ACC112 (cell line): ENCODE data around the gene TMEM120B.

Source experiments
- H2AFZ ChIP-seq: fragments of 200-600 bp; sonication (generic); one replicate; pipeline ENCODE4 v1.6.0; 2017; ENCODE audit warnings: antibody characterized with exemption, low read length; ENCODE audit not compliant: unreplicated experiment
- H3K27ac ChIP-seq: fragments of 200-600 bp; sonication (generic); 2 replicates; pipeline ENCODE4 v1.5.1; 2014; ENCODE audit warnings: low read depth, mild to moderate bottlenecking, antibody characterized with exemption, low read length, moderate library complexity
- H3K27me3 ChIP-seq: fragments of 200-600 bp; sonication (generic); 2 replicates; pipeline ENCODE4 v1.6.1; 2014; ENCODE audit warnings: mild to moderate bottlenecking, antibody characterized with exemption, low read length, moderate library complexity, mixed read lengths; ENCODE audit not compliant: insufficient read depth
- H3K36me3 ChIP-seq: fragments of 200-600 bp; sonication (generic); 2 replicates; pipeline ENCODE4 v1.6.1; 2016; ENCODE audit warnings: mild to moderate bottlenecking, antibody characterized with exemption, low read length, moderate library complexity, mixed read lengths; ENCODE audit not compliant: insufficient read depth
- H3K4me1 ChIP-seq: fragments of 200-600 bp; sonication (generic); one replicate; pipeline ENCODE4 v1.6.1; 2016; ENCODE audit warnings: low read length, mixed read lengths; ENCODE audit not compliant: insufficient read depth, unreplicated experiment, control insufficient read depth
- H3K4me3 ChIP-seq: fragments of 200-600 bp; sonication (generic); 2 replicates; pipeline ENCODE4 v1.5.1; 2014; ENCODE audit warnings: mild to moderate bottlenecking, low read depth, low read length
- H3K79me2 ChIP-seq: fragments of 200-600 bp; sonication (generic); one replicate; pipeline ENCODE4 v1.6.0; 2016; ENCODE audit warnings: low read length; ENCODE audit not compliant: control insufficient read depth, unreplicated experiment, insufficient read depth

Gene TMEM120B

GRCh38 chr12:121830588-121831265 lies 118.2 kb downstream of the TMEM120B start:
- Histone ChIP-seq H3K4me3 (no peak overlapping the region), H3K4me1 (no peaks in the 10 kb centered on the region), H3K27me3 (no peaks in the 10 kb centered on the region), H3K27ac (no peak overlapping the region), H3K36me3 (peaks cover 16% of the 10 kb centered on the region; the same call in 1 of the 2 replicates), H2AFZ (no peak overlapping the region), H3K79me2 (no peaks in the 10 kb centered on the region)
